ENCODE data around the gene CADPS2.

GRCh38 chr7:122846591-122846990, 39.7 kb downstream of the CADPS2 start:
- no peak for TF ChIP-seq CTCF (conservative IDR thresholded peaks at IDR 0.05; ENCODE audit: low read length)
- no peak for TF ChIP-seq EZH2phosphoT487 (IDR thresholded peaks at IDR 0.05; ENCODE audit: borderline replicate concordance, low read depth, low read length)
